Dendritic cell treated with granulocyte-macrophage colony-stimulating factor and Interleukin-4, amounts not matched to agents 40 ng/mL and 50 ng/mL, for 4 days (primary cell): ENCODE measurements around the gene VEZF1.

Experiments used
- H3K27ac Mint-ChIP-seq: one replicate; pipeline ENCODE4 v1.8.0; 2022; ENCODE audit warnings: mild to moderate bottlenecking, mixed read lengths
- H3K27me3 Mint-ChIP-seq: one replicate; pipeline ENCODE4 v1.8.0; 2022; ENCODE audit warnings: mild to moderate bottlenecking, mixed read lengths
- H3K36me3 Mint-ChIP-seq: one replicate; pipeline ENCODE4 v1.8.0; 2022; ENCODE audit warnings: low read depth, mixed read lengths
- H3K4me1 Mint-ChIP-seq: one replicate; pipeline ENCODE4 v1.8.0; 2022; ENCODE audit warnings: low read depth, mixed read lengths
- H3K4me3 Mint-ChIP-seq: one replicate; pipeline ENCODE4 v1.8.0; 2022; ENCODE audit warnings: mild to moderate bottlenecking, moderate library complexity, mixed read lengths
- H3K9me3 Mint-ChIP-seq: one replicate; pipeline ENCODE4 v1.8.0; 2022; ENCODE audit warnings: mixed read lengths
- intact Hi-C: fragments of 100-400 bp; cut with micrococcal nuclease; formaldehyde crosslinking; loops from one replicate; pipeline ENCODE4 v1.15.0; 2022

Gene VEZF1

DNA sequence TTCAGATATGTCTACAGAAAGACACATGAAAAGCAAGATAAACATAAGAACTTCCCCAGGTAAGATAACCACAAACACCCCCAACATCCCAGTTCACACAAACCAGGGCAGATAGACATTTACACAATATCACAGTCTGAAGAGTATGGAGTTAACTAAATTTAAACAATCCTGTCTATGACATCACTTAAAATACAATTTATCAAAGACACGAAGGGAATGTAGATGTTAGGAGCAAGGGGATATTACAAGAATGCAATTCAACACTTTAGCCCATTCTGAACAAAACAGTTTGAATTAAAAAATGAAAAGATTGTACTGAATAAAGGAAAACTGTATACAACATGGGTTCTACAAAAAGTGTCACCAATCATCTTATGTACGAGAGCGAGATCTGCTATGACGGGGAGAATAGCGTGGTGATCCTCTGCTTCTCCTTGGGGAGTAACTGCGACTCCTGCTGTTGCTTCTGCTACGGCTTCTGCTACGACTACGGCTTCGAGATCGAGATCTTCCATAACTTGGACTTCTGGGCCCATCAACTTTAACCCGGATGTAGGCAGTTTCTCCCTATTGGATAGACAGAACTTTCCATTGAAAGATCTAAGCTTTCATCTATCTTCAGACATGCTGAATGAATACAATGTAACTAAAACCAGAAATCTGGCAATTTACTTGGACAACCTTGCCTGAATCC, 17.1 kb upstream of the VEZF1 start:
- no peaks in the 10 kb centered on the region for H3K27me3 Mint-ChIP-seq
- peak overlapping the region; percentile 96 for H3K27ac Mint-ChIP-seq
- H3K9me3 Mint-ChIP-seq: no peaks in the 10 kb centered on the region
- H3K36me3 Mint-ChIP-seq: peaks cover 69% of the 10 kb centered on the region
- H3K4me1 Mint-ChIP-seq: peaks cover 36% of the 10 kb centered on the region
- peak overlapping the region; percentile 97 for H3K4me3 Mint-ChIP-seq
- intact Hi-C loops: no loop called here

DNA sequence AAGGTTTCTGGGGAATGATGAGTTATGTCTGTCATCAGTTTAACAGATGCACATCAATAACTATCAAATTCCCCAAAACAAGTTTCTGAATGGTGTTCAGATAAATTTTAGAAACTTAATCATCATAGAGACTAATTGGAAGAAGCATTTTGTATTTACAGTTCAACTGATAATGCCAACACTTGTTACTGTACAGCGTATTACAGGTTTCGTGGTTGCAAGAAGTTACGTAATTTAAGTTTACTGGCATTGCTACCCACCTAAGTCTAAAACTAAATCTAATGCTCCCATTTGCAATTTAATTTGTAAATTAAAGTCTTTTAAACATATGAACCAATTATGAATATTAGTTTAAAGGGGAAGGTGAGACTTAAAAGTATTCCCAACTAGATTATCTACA, 16.0 kb upstream of the VEZF1 start:
- Mint-ChIP-seq H3K4me3 (no peak overlapping the region), H3K36me3 (peaks cover 76% of the 10 kb centered on the region), H3K9me3 (no peaks in the 10 kb centered on the region), H3K27ac (no peak overlapping the region), H3K27me3 (no peaks in the 10 kb centered on the region), H3K4me1 (peaks cover 36% of the 10 kb centered on the region)
- intact Hi-C loops: no loop called here

DNA sequence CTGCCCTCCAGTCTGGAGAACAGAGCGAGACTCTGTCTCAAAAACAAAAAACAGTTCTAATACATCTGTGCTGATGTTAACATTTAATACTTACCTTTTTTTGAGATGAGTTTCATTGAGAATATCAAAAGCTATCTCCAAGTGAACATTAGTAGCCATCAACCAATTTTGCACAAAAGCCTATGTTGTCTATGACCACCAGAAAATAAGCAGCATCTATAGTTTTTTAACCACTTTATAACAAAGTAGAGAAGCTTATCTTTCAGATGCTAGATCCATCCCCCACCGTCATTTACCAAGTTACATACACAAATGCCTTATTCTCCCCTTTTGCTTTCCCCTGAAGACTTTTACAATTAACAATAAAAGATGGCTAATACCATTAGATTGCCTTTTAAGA, 14.9 kb upstream of the VEZF1 start:
- H3K4me1 Mint-ChIP-seq: peaks cover 32% of the 10 kb centered on the region
- no peaks in the 10 kb centered on the region for H3K9me3 Mint-ChIP-seq
- intact Hi-C loops: no loop called here
- no peak overlapping the region for H3K27ac Mint-ChIP-seq
- H3K27me3 Mint-ChIP-seq: no peaks in the 10 kb centered on the region
- peaks cover 86% of the 10 kb centered on the region for H3K36me3 Mint-ChIP-seq
- no peak overlapping the region for H3K4me3 Mint-ChIP-seq

DNA sequence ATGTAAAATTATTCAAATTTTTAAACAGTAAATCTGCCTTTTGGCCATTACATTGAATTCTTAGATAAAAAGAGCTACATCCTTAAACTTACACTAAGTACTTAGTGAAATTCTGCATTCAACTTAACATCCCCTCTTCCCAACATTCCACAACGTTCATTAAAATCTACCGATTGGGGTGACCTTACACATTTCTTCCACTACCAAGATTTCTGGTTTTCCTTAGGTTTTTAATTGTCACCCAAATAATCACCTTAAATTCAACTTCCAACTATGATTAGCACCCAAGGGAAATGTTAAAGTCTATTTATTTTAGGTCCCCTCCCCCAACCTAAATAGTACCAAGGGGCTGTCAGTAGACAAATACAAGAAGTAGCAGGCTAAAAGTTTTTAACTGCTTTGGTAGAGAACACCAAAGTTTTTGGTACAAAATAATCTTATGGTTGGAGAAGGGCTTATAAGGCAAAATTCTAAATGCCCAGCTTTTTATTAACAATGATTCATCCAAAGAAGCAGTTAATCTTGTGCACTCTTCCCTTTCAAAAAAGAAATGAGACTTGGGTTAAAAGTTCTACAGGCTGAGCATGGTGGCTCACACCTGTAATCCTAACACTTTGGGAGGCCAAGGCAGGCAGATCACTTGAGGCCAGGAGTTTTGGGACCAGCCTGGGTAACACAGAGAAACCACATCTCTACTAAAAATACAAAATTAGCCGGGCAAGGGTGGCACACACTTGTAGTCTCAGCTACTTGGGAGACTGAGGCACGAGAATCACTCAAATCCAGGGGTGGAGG, 14.3 kb upstream of the VEZF1 start:
- H3K4me3 Mint-ChIP-seq: no peak overlapping the region
- H3K36me3 Mint-ChIP-seq: peaks cover 90% of the 10 kb centered on the region
- peaks cover 32% of the 10 kb centered on the region for H3K4me1 Mint-ChIP-seq
- H3K27ac Mint-ChIP-seq: no peak overlapping the region
- H3K9me3 Mint-ChIP-seq: no peaks in the 10 kb centered on the region
- no peaks in the 10 kb centered on the region for H3K27me3 Mint-ChIP-seq
- intact Hi-C loops: no loop called here

DNA sequence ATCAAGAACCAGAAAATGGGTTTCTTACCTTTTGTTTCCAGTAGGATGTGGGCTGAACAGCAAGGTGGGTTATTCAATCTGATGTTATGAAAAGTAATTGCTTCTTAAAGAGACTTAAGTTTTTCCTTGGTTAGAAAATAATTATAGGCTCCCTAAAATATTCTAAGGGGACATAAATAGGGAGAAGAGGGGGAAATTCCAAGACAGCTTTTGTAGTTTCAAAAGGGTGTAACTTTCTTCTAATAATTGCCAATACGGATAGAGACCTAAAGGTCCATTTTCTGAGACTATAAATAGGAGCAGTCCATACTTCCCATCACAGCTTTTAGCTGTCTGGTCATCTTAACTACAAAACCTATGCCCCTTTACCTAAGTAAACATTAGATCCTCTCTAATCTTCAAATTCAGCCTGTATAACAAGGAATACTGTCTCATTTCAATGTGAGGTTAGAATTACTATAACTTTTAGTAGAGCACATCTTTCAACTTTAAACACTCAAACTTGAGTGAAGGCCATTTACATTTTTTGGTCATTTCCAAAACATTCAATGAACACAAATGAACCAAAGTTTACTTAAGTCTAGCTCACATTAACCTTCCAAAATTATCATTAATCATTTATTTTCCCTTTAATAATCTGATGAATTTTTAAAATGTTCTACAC, 13.5 kb upstream of the VEZF1 start:
- H3K27ac Mint-ChIP-seq: no peak overlapping the region
- H3K36me3 Mint-ChIP-seq: peaks cover 86% of the 10 kb centered on the region
- intact Hi-C loops: no loop called here
- H3K27me3 Mint-ChIP-seq: no peaks in the 10 kb centered on the region
- no peaks in the 10 kb centered on the region for H3K9me3 Mint-ChIP-seq
- H3K4me3 Mint-ChIP-seq: no peak overlapping the region
- H3K4me1 Mint-ChIP-seq: peaks cover 32% of the 10 kb centered on the region

DNA sequence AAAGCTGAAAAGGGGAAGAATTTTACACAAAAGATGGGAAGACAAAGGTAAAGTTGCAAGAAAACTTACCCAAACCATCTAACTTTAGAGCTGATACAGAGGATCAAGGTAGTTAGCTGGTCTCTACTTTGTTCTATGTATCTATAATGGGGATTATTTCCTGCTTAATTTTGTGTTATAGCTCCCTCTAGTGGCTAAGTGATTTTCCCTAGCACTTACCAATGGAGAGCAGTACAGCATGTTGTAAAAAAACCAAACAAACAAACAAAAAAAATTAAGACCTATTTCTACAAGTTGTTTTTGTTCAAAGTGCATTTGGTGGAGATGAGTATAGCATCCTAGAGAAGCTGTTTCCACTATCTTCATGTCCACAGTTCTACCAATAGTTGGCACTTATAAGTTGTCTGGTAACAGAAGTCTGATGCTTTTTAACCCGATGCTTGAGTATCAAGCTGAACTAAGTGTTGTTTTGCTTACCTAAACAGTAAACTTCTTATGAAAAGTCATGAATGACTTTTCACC, 11.5 kb upstream of the VEZF1 start:
- H3K4me3 Mint-ChIP-seq: no peak overlapping the region
- H3K9me3 Mint-ChIP-seq: no peaks in the 10 kb centered on the region
- peaks cover 66% of the 10 kb centered on the region for H3K36me3 Mint-ChIP-seq
- H3K27ac Mint-ChIP-seq: no peak overlapping the region
- peaks cover 12% of the 10 kb centered on the region for H3K4me1 Mint-ChIP-seq
- H3K27me3 Mint-ChIP-seq: no peaks in the 10 kb centered on the region
- intact Hi-C loops: loop anchor here (1.0 to 5.0 kb wide), 2 partner anchors 113 to 141 kb away; no protein-coding TSS in a partner anchor

DNA sequence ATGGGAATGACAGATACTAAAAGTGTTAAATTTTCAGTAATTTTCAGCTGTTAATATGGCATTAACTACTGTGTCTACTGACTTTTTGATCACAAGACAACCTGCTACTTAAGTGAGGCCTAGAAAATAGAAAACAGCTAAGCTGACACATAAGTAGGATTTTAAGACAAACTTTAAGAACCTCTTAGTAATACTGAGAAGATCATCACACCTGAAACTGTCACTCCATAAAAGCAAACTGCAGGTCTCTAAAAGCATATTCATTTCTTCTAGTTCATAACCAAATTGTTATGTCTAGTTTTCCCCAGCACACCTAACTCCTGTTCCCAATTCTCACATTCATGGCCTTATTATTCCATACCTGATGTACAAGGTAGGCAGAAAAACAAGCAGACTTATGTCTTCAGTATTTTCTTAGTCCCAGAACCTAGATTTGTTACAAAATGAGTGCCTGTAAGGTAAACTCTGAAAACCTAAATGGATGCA, 11.0 kb upstream of the VEZF1 start:
- intact Hi-C loops: loop anchor here (1.0 to 5.0 kb wide), 2 partner anchors 113 to 141 kb away; no protein-coding TSS in a partner anchor
- H3K27me3 Mint-ChIP-seq: no peaks in the 10 kb centered on the region
- no peak overlapping the region for H3K27ac Mint-ChIP-seq
- H3K9me3 Mint-ChIP-seq: no peaks in the 10 kb centered on the region
- peaks cover 17% of the 10 kb centered on the region for H3K4me1 Mint-ChIP-seq
- H3K4me3 Mint-ChIP-seq: no peak overlapping the region
- peaks cover 63% of the 10 kb centered on the region for H3K36me3 Mint-ChIP-seq

DNA sequence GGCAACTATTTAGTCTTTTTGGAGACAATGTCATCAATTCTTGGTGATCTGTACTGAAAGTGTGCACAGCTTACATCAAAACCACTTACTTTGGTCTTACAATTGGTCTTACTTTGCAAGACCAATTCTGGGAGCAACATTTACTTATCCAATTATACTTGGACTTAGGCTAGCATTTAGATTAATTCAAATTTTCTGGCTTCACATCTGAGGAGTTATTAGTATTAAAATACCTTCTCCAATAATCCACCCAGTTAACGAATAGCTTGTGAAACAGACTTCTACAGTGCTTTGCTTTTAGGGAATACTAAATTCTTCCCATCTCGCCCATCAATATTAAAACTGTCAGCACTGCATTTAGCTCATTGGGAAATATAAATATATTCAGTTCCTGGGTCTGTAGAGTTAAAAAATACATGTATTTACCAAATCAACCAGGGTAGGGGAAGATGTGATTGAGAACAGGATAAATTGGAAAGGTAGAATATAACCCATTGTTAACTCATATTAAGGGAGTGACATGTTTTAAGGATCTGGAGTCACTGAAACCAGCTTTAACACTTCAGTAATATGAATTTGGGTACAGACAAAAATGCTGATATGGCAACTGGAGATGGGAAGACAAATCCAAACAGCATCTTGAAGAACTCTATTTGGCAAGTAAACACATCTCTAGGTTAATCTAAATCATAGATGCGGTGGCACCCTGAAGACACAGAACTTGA, 9.2 kb upstream of the VEZF1 start:
- intact Hi-C loops: loop anchor here (5.0 kb wide), 1 partner anchor 115 kb away; no protein-coding TSS in a partner anchor
- H3K4me1 Mint-ChIP-seq: peaks cover 11% of the 10 kb centered on the region

DNA sequence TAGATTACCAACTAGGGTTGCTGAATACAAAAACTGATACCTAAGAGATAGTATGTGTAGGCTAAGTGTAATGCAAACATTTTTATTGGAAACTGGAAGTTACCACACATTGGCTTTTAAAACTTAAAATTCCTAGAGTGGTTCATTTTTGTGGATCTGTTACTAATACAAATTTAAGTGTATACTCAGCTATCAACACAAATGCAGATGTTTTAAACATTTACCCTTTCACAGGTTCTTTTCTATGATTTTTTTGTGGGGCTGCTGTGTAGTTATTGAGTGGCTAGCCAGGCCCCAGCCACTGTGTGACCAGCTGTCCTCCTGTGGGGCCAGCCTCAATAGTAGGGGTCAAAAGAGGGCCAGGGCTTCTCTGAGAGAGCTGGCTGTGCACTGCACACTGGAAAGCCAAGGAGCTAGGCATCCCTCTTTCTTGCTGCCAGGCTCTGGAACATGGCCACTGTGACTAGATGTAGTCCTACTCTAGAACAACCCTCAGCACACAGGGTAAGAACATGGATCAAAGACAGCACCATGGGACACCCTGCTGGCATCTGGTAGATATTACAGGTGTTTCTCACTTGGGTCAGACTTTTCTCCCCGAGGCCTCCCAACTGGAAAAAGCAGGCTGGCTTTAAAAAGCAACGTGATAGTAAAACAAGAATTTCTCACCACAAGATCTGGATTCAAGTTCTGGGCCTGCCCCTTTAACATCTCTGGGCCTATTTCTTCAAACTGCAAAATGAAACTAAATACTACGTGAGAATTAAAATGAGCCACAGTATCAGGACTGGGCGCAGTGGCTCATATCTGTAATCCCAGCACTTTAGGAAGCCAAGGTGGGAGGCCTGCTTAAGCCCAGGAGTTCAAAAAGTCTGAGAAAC, 7.3 kb upstream of the VEZF1 start:
- Mint-ChIP-seq H3K4me3 (no peak overlapping the region), H3K36me3 (peaks cover 29% of the 10 kb centered on the region), H3K9me3 (no peaks in the 10 kb centered on the region), H3K27ac (no peak overlapping the region), H3K4me1 (peaks cover 17% of the 10 kb centered on the region), H3K27me3 (no peaks in the 10 kb centered on the region)
- intact Hi-C loops: loop anchor here (5.0 kb wide), 1 partner anchor 117 kb away; no protein-coding TSS in a partner anchor

More for the DNA sequence above, 9.2 kb upstream of the VEZF1 start:
- no peaks in the 10 kb centered on the region for H3K27me3 Mint-ChIP-seq
- no peak overlapping the region for H3K27ac Mint-ChIP-seq
- H3K36me3 Mint-ChIP-seq: peaks cover 44% of the 10 kb centered on the region
- no peak overlapping the region for H3K4me3 Mint-ChIP-seq
- H3K9me3 Mint-ChIP-seq: no peaks in the 10 kb centered on the region

DNA sequence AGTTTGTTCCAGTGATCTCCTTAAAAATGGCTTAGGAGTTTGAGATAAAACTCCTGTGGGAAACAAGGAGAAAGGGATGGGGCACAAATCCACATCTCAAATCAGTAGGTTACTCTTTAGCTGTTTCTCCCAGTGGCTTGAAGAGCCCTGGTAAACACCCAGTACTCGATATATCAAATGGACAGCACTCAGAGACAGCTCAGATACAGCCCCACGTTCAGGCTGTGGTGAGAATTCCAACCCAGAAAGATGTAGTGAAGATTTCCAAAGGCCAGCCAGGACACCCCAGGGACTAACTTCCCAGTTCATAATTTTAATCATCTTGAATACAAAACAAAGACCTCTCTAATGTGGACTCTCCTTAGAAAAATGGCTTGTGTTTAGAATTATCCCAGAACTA, 6.4 kb upstream of the VEZF1 start:
- Mint-ChIP-seq H3K4me1 (peaks cover 23% of the 10 kb centered on the region), H3K4me3 (no peak overlapping the region), H3K9me3 (no peaks in the 10 kb centered on the region), H3K27me3 (no peaks in the 10 kb centered on the region), H3K36me3 (peaks cover 25% of the 10 kb centered on the region), H3K27ac (no peak overlapping the region)
- intact Hi-C loops: no loop called here

DNA sequence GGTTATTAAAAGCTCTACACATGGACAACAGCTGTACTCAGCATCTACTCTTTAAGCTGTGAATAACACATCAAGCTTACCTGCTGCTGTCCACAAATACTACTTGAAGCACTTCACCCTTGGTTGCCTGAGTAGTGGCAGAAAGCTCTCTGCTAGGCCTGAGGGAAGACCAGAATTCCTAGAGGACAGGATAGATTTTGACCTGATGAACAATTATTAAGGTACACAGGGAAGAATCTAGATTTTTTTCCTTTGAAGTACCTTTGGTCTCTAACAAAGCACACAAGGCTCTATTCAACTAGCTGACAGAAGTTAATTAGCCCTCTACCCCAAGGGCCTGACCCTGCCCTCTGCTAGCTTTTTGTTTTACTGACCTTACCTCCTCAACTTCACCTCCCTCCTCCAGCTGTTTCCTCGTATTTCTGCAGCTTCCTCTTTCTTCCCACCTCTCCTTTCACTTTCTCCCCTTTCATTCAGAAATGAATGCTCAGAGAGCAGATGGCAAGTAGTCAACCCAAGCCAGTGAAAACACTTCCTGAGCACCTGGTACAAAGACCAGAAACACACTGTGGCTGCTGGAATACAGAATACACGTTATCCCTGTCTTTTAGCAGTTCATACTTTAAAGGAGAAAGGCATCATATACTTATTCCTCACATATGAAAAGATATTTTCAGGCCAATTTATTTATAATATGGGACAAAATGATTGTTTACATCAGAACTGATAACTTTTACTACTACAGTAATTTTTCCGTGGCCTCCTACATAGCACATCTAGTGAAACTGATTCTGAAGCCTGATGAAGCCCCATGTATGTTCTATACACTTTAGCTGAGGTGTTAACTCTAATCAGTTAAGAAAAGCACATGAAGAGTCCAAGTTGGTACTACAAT, 5.7 kb upstream of the VEZF1 start:
- intact Hi-C loops: no loop called here
- H3K27ac Mint-ChIP-seq: no peak overlapping the region
- no peaks in the 10 kb centered on the region for H3K9me3 Mint-ChIP-seq
- no peaks in the 10 kb centered on the region for H3K27me3 Mint-ChIP-seq
- no peak overlapping the region for H3K4me3 Mint-ChIP-seq
- peaks cover 21% of the 10 kb centered on the region for H3K36me3 Mint-ChIP-seq
- peaks cover 30% of the 10 kb centered on the region for H3K4me1 Mint-ChIP-seq

DNA sequence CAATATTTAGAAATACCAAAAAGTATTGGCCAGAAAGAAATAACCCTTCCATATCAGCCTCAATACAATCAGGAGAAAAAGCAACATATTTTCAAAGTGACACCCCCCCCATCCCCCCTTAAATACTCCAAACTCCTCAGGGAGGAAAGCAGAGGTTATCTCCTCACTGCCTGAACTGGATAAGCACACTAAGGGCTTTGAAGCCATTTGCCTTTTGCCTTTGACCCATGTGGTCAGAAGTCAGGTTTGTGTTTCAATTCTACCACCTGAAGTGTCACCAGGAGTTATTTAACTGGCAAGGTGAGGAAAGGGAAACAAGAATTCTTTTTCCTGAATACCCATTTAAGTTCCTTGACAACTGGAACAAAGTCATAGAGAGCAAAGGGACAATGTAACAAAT, 3.5 kb upstream of the VEZF1 start:
- no peaks in the 10 kb centered on the region for H3K27me3 Mint-ChIP-seq
- no peak overlapping the region for H3K4me3 Mint-ChIP-seq
- peaks cover 18% of the 10 kb centered on the region for H3K36me3 Mint-ChIP-seq
- H3K4me1 Mint-ChIP-seq: peaks cover 33% of the 10 kb centered on the region
- intact Hi-C loops: no loop called here
- no peaks in the 10 kb centered on the region for H3K9me3 Mint-ChIP-seq
- no peak overlapping the region for H3K27ac Mint-ChIP-seq
